ENCODE results near the gene MED31. TPM values are rescaled to one million over a fixed set of nuclear protein-coding genes. Genes with fewer than 3 reads are reported as not detected.

The MED31 gene
- total RNA-seq, 1 donor from 2014 or later: 19.1 TPM

- intact Hi-C loops (cut with micrococcal nuclease): loop anchor here (2.0 kb wide), 1 partner anchor 16 kb away; the partner anchor contains the start of genes KIAA0753 and TXNDC17
Observed at GRCh38 chr17:6656797-6657632, 5.6 kb upstream of the MED31 start.

- intact Hi-C loops (cut with micrococcal nuclease): loop anchor here (2.0 kb wide), 1 partner anchor 15 kb away; the partner anchor contains the start of genes KIAA0753 and TXNDC17
Observed at GRCh38 chr17:6655732-6656361, 4.4 kb upstream of the MED31 start.

- intact Hi-C loops (cut with micrococcal nuclease): loop anchor here (5.0 kb wide), 1 partner anchor 1187 kb away; no protein-coding TSS in a partner anchor
Observed at GRCh38 chr17:6654841-6655731, 3.7 kb upstream of the MED31 start.

- intact Hi-C loops (cut with micrococcal nuclease): loop anchor here (1.0 to 5.0 kb wide), 4 partner anchors 12 to 1190 kb away; partner anchors contain the start of gene KIAA0753
Observed at GRCh38 chr17:6651919-6652452, 581 bp upstream of the MED31 start.

- intact Hi-C loops (cut with micrococcal nuclease): loop anchor here (1.0 to 10.0 kb wide), 3 partner anchors 175 to 657 kb away; partner anchors contain the start of genes DVL2, EIF5A and PHF23
Observed at GRCh38 chr17:6648181-6648580, 3.2 kb downstream of the MED31 start.

- intact Hi-C loops (cut with micrococcal nuclease): loop anchor here (5.0 to 10.0 kb wide), 5 partner anchors 201 to 1739 kb away; partner anchors contain the start of genes DVL2, EIF5A, NUP88 and PHF23
Observed at GRCh38 chr17:6643451-6644125, 7.8 kb downstream of the MED31 start.

GRCh38 chr17:6642592-6642991 is 8.8 kb downstream of the MED31 start:
- intact Hi-C loops (cut with micrococcal nuclease): loop anchor here (5.0 to 10.0 kb wide), 5 partner anchors 200 to 1740 kb away; partner anchors contain the start of genes DVL2, EIF5A, NUP88 and PHF23

- intact Hi-C loops (cut with micrococcal nuclease): loop anchor here (2.0 to 10.0 kb wide), 10 partner anchors 15 to 1741 kb away; partner anchors contain the start of genes DERL2, DVL2, EIF5A and MIS12
Observed at GRCh38 chr17:6641247-6641863, 10.1 kb downstream of the MED31 start.

- intact Hi-C loops (cut with micrococcal nuclease): loop anchor here (1.0 to 10.0 kb wide), 11 partner anchors 11 to 1742 kb away; partner anchors contain the start of genes C17orf100, DERL2, DVL2 and EIF5A
Observed at GRCh38 chr17:6640536-6641246, 10.7 kb downstream of the MED31 start, which contains the start of the genes KIAA0753 and TXNDC17. KIAA0753 (minus strand) TSS chr17:6640711; CDS start chr17:6635103, 5,608 bp downstream. TXNDC17 (plus strand) TSS chr17:6641060; CDS start chr17:6641083, 23 bp downstream.

- intact Hi-C loops (cut with micrococcal nuclease): loop anchor here (1.0 to 10.0 kb wide), 11 partner anchors 11 to 1742 kb away; partner anchors contain the start of genes C17orf100, DERL2, DVL2 and EIF5A
Observed at GRCh38 chr17:6639586-6640535, 11.5 kb downstream of the MED31 start.

GRCh38 chr17:6639014-6639585 is 12.3 kb downstream of the MED31 start:
- intact Hi-C loops (cut with micrococcal nuclease): no loop called here

- intact Hi-C loops (cut with micrococcal nuclease): no loop called here
Observed at GRCh38 chr17:6638046-6638908, 13.1 kb downstream of the MED31 start.

- intact Hi-C loops (cut with micrococcal nuclease): no loop called here
Observed at GRCh38 chr17:6637458-6637840, 14.0 kb downstream of the MED31 start.

GRCh38 chr17:6636616-6637457 is 14.6 kb downstream of the MED31 start:
- intact Hi-C loops (cut with micrococcal nuclease): no loop called here

GRCh38 chr17:6636105-6636504 is 15.3 kb downstream of the MED31 start:
- intact Hi-C loops (cut with micrococcal nuclease): no loop called here

All from T-helper 1 cell treated with Interleukin-12 subunit alpha and Interleukin-12 subunit beta and Interleukin-4 antibody, amounts not matched to agents 30 ng/mL and 1 ng/mL, for 36 hours (primary cell).